ENCODE data around the gene LETM1. TPM values are rescaled to one million over a fixed set of nuclear protein-coding genes. Genes with fewer than 3 reads are reported as not detected.
A peak's percentile ranks its signal among the peaks of the same experiment; 100 is the strongest.

Gene LETM1
- total and polyA plus RNA-seq, 2 donors (not counting 1 experiment from before 2014, with no cell fraction given), result 28.5 to 45.1 TPM

- Histone ChIP-seq H3K27ac (ENCODE audit: low read length in 2 of 2) (no peak overlapping the region), H3K36me3 (replicated peaks in 1 of 2; ENCODE audit: control extremely low read depth in 1 of 2, control insufficient read depth in 1 of 2, extremely low read depth in 1 of 2, insufficient read depth in 2 of 2, low read length in 1 of 2) (no peaks in the 10 kb centered on the region), H3K9ac (ENCODE audit: low read length) (no peak overlapping the region), H3K4me3 (ENCODE audit: control extremely low read depth in 1 of 5, extremely low read depth in 1 of 5, insufficient read depth in 1 of 5, low read depth in 2 of 5, low read length in 4 of 5) (no peak overlapping the region), H3K79me2 (ENCODE audit: control insufficient read depth, insufficient read depth, low read length) (no peaks in the 10 kb centered on the region), H3K9me3 (ENCODE audit: control extremely low read depth in 1 of 3, control insufficient read depth in 2 of 3, insufficient read depth in 1 of 3, low read length in 2 of 3) (no peaks in the 10 kb centered on the region), H3K27me3 (replicated peaks in 1 of 4; ENCODE audit: control extremely low read depth in 1 of 4, control insufficient read depth in 3 of 4, insufficient read depth in 4 of 4, low read length in 3 of 4) (peaks cover 0 to 45% (median 8%) of the 10 kb centered on the region in 4 experiments), H3K4me2 (replicated peaks; ENCODE audit: low read depth, low read length, poor library complexity, severe bottlenecking) (peak overlapping the region; percentile 30), H2AFZ (ENCODE audit: insufficient read depth, low read depth, low read length, poor library complexity, severe bottlenecking) (peak overlapping the region; percentile 10), H4K20me1 (ENCODE audit: control insufficient read depth, insufficient read depth, low read length, poor library complexity, severe bottlenecking) (no peaks in the 10 kb centered on the region), H3K4me1 (ENCODE audit: control insufficient read depth in 2 of 2, insufficient read depth in 2 of 2, low read length in 2 of 2) (peaks cover 22 to 37% of the 10 kb centered on the region in 2 donors)
- CTCF ChIA-PET, result no interaction called here
- TF ChIP-seq, protein P1, sequence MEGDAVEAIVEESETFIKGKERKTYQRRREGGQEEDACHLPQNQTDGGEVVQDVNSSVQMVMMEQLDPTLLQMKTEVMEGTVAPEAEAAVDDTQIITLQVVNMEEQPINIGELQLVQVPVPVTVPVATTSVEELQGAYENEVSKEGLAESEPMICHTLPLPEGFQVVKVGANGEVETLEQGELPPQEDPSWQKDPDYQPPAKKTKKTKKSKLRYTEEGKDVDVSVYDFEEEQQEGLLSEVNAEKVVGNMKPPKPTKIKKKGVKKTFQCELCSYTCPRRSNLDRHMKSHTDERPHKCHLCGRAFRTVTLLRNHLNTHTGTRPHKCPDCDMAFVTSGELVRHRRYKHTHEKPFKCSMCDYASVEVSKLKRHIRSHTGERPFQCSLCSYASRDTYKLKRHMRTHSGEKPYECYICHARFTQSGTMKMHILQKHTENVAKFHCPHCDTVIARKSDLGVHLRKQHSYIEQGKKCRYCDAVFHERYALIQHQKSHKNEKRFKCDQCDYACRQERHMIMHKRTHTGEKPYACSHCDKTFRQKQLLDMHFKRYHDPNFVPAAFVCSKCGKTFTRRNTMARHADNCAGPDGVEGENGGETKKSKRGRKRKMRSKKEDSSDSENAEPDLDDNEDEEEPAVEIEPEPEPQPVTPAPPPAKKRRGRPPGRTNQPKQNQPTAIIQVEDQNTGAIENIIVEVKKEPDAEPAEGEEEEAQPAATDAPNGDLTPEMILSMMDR (IDR thresholded peaks at IDR 0.05), result no peak
- TF ChIP-seq EZH2 (IDR thresholded peaks at IDR 0.05; ENCODE audit: borderline replicate concordance, insufficient read depth, low read depth, low read length, poor library complexity, severe bottlenecking), result no peak
- WGBS (ENCODE audit: insufficient coverage), result 17% methylated on average over 25 of the region's 28 CpGs
- H3K4me3 Mint-ChIP-seq, result no peak overlapping the region
- H3K27ac Mint-ChIP-seq, result no peak overlapping the region
- POLR2A ChIA-PET, result no interaction called here
- peaks cover 11% of the 10 kb centered on the region for H3K4me1 Mint-ChIP-seq
- no peaks in the 10 kb centered on the region for H3K9me3 Mint-ChIP-seq (ENCODE audit: insufficient read depth)
- ATAC-seq (ENCODE audit: low read depth) (no peak), DNase-seq (no peak)
- H3K27me3 Mint-ChIP-seq, result peaks cover 18% of the 10 kb centered on the region
- intact Hi-C loops (cut with micrococcal nuclease), result no loop called here
Observed at GRCh38 chr4:1771555-1772305, 84.2 kb downstream of the LETM1 start.

DNA sequence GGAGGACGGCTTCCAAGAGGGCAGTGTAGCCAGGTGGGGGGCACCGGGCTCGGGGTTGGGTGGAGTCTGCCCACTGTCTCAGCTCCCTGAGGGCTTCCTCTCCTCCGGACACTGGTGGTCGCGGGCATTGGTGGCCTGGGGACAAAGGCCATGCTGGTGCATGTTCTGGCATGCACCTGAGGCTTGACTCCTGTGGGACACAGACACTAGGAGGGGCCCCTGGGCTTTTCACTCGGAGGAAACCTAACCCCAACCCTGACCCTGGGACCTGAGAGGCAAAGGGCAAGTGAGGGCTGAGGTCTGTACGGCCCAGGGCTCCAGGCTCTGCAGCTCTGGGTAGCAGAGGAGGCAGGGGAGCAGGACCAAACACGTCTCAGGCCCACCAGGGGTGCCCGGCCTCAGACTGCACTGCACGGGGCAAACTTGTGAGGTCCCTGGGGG is 85.1 kb downstream of the LETM1 start:
- H3K9me3 ChIP-seq (ENCODE audit: control extremely low read depth in 1 of 3, control insufficient read depth in 2 of 3, insufficient read depth in 1 of 3, low read length in 2 of 3), result no peaks in the 10 kb centered on the region
- no peaks in the 10 kb centered on the region for H3K79me2 ChIP-seq (ENCODE audit: control insufficient read depth, insufficient read depth, low read length)
- peaks cover 0 to 48% (median 8%) of the 10 kb centered on the region in 4 experiments for H3K27me3 ChIP-seq (replicated peaks in 1 of 4; ENCODE audit: control extremely low read depth in 1 of 4, control insufficient read depth in 3 of 4, insufficient read depth in 4 of 4, low read length in 3 of 4)
- Mint-ChIP-seq H3K9me3 (ENCODE audit: insufficient read depth) (no peaks in the 10 kb centered on the region), H3K27ac (no peak overlapping the region), H3K27me3 (peaks cover 18% of the 10 kb centered on the region), H3K4me3 (no peak overlapping the region), H3K4me1 (peaks cover 9% of the 10 kb centered on the region)
- no peak overlapping the region for H3K9ac ChIP-seq (ENCODE audit: low read length)
- CTCF ChIA-PET, result no interaction called here
- ATAC-seq (ENCODE audit: low read depth) (no peak), DNase-seq (no peak)
- WGBS (ENCODE audit: insufficient coverage), result 69% methylated on average over 10 of the region's 11 CpGs
- no peaks in the 10 kb centered on the region for H4K20me1 ChIP-seq (ENCODE audit: control insufficient read depth, insufficient read depth, low read length, poor library complexity, severe bottlenecking)
- H3K4me3 ChIP-seq (ENCODE audit: control extremely low read depth in 1 of 5, extremely low read depth in 1 of 5, insufficient read depth in 1 of 5, low read depth in 2 of 5, low read length in 4 of 5), result no peak overlapping the region
- intact Hi-C loops (cut with micrococcal nuclease), result no loop called here
- no peaks in the 10 kb centered on the region for H3K36me3 ChIP-seq (replicated peaks in 1 of 2; ENCODE audit: control extremely low read depth in 1 of 2, control insufficient read depth in 1 of 2, extremely low read depth in 1 of 2, insufficient read depth in 2 of 2, low read length in 1 of 2)
- H3K4me2 ChIP-seq (replicated peaks; ENCODE audit: low read depth, low read length, poor library complexity, severe bottlenecking), result no peak overlapping the region
- H3K27ac ChIP-seq (ENCODE audit: low read length in 2 of 2), result no peak overlapping the region
- H2AFZ ChIP-seq (ENCODE audit: insufficient read depth, low read depth, low read length, poor library complexity, severe bottlenecking), result no peak overlapping the region
- POLR2A ChIA-PET, result no interaction called here
- no peak for TF ChIP-seq EZH2 (IDR thresholded peaks at IDR 0.05; ENCODE audit: borderline replicate concordance, insufficient read depth, low read depth, low read length, poor library complexity, severe bottlenecking)
- TF ChIP-seq, protein P1 (IDR thresholded peaks at IDR 0.05), result no peak
- H3K4me1 ChIP-seq (ENCODE audit: control insufficient read depth in 2 of 2, insufficient read depth in 2 of 2, low read length in 2 of 2), result peaks cover 27 to 37% of the 10 kb centered on the region in 2 donors
